HS-5 (cell line): ENCODE results near the gene APOL1.

Experiments used
- DNase-seq: peaks from one replicate; pipeline ENCODE4 v3.0.0-alpha.2; 2012; ENCODE audit warnings: low read depth

The APOL1 gene

GRCh38 chr22:36291831-36292740 lies 39.2 kb downstream of the APOL1 start:
- no peak for DNase-seq

GRCh38 chr22:36292823-36293530 lies 40.0 kb downstream of the APOL1 start:
- DNase-seq: no peak

GRCh38 chr22:36293606-36294292 lies 40.8 kb downstream of the APOL1 start:
- no peak for DNase-seq

- DNase-seq: no peak
Measured at GRCh38 chr22:36294293-36294620, 41.3 kb downstream of the APOL1 start.

GRCh38 chr22:36294801-36295200 lies 41.9 kb downstream of the APOL1 start:
- DNase-seq: no peak

GRCh38 chr22:36295247-36295646 lies 42.3 kb downstream of the APOL1 start:
- DNase-seq: no peak

- no peak for DNase-seq
Measured at GRCh38 chr22:36296690-36297089, 43.8 kb downstream of the APOL1 start.

- DNase-seq: no peak
Measured at GRCh38 chr22:36297568-36297967, 44.6 kb downstream of the APOL1 start.

- no peak for DNase-seq
Measured at GRCh38 chr22:36298118-36298517, 45.2 kb downstream of the APOL1 start.

GRCh38 chr22:36298601-36299000 lies 45.7 kb downstream of the APOL1 start:
- no peak for DNase-seq

GRCh38 chr22:36299295-36299694 lies 46.4 kb downstream of the APOL1 start:
- no peak for DNase-seq

GRCh38 chr22:36299911-36300310 lies 47.0 kb downstream of the APOL1 start:
- no peak for DNase-seq

- no peak for DNase-seq
Measured at GRCh38 chr22:36300396-36301212, 47.7 kb downstream of the APOL1 start.

- DNase-seq: no peak
Measured at GRCh38 chr22:36301384-36301828, 48.5 kb downstream of the APOL1 start.

GRCh38 chr22:36301851-36302250 lies 48.9 kb downstream of the APOL1 start:
- DNase-seq: no peak

GRCh38 chr22:36302439-36303114 lies 49.6 kb downstream of the APOL1 start:
- no peak for DNase-seq

GRCh38 chr22:36303115-36303467 lies 50.2 kb downstream of the APOL1 start:
- no peak for DNase-seq

- DNase-seq: no peak
Measured at GRCh38 chr22:36303874-36304273, 50.9 kb downstream of the APOL1 start.

- no peak for DNase-seq
Measured at GRCh38 chr22:36304429-36304828, 51.5 kb downstream of the APOL1 start.

- DNase-seq: no peak
Measured at GRCh38 chr22:36305813-36306212, 52.9 kb downstream of the APOL1 start.

GRCh38 chr22:36306227-36306626 lies 53.3 kb downstream of the APOL1 start:
- no peak for DNase-seq
